ENCODE results near the gene TRIM15. TPM values are rescaled to one million over a fixed set of nuclear protein-coding genes. Genes with fewer than 3 reads are reported as not detected.
A peak's percentile ranks its signal among the peaks of the same experiment; 100 is the strongest.

TRIM15 gene
- total RNA-seq, 2 donors from 2014 or later, result 0.52 TPM; not detected in 1

- TF ChIP-seq POLR2A (IDR thresholded peaks at IDR 0.05), result no peak
- TF ChIP-seq, protein P1, sequence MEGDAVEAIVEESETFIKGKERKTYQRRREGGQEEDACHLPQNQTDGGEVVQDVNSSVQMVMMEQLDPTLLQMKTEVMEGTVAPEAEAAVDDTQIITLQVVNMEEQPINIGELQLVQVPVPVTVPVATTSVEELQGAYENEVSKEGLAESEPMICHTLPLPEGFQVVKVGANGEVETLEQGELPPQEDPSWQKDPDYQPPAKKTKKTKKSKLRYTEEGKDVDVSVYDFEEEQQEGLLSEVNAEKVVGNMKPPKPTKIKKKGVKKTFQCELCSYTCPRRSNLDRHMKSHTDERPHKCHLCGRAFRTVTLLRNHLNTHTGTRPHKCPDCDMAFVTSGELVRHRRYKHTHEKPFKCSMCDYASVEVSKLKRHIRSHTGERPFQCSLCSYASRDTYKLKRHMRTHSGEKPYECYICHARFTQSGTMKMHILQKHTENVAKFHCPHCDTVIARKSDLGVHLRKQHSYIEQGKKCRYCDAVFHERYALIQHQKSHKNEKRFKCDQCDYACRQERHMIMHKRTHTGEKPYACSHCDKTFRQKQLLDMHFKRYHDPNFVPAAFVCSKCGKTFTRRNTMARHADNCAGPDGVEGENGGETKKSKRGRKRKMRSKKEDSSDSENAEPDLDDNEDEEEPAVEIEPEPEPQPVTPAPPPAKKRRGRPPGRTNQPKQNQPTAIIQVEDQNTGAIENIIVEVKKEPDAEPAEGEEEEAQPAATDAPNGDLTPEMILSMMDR (IDR thresholded peaks at IDR 0.05), result no peak
- Histone ChIP-seq H3K27me3 (peaks cover 0 to 11% of the 10 kb centered on the region in 2 donors), H3K36me3 (replicated peaks in 1 of 2; ENCODE audit: insufficient read depth in 1 of 2, low read depth in 2 of 2) (no peaks in the 10 kb centered on the region), H3K9me3 (no peaks in the 10 kb centered on the region), H3K4me3 (no peak overlapping the region), H3K27ac (no peak overlapping the region), H3K4me1 (peaks cover 4% of the 10 kb centered on the region)
- intact Hi-C loops (cut with DNase I), result no loop called here
- ATAC-seq, result no peak
- 51 to 60% methylated on average over 6 of the region's 6 CpGs for WGBS, 2 donors
- DNase-seq, result no peak
These were observed 3.8 kb downstream of the TRIM15 start for GRCh38 chr6:30167101-30167500.

- no peak overlapping the region for H3K27ac ChIP-seq
- H3K4me1 ChIP-seq, result peaks cover 4% of the 10 kb centered on the region
- no peak for TF ChIP-seq POLR2A (IDR thresholded peaks at IDR 0.05)
- TF ChIP-seq, protein P1 (IDR thresholded peaks at IDR 0.05), result no peak
- DNase-seq, result no peak
- H3K4me3 ChIP-seq, result no peak overlapping the region
- H3K36me3 ChIP-seq (replicated peaks in 1 of 2; ENCODE audit: insufficient read depth in 1 of 2, low read depth in 2 of 2), result no peaks in the 10 kb centered on the region
- ATAC-seq, result no peak
- H3K27me3 ChIP-seq, result peaks cover 0 to 11% of the 10 kb centered on the region in 2 donors
- WGBS, 2 donors, result 26 to 30% methylated on average over 1 of the region's 1 CpG
- intact Hi-C loops (cut with DNase I), result no loop called here
- H3K9me3 ChIP-seq, result no peaks in the 10 kb centered on the region
These were observed 5.4 kb downstream of the TRIM15 start for GRCh38 chr6:30168741-30169140.

- intact Hi-C loops (cut with DNase I), result no loop called here
- TF ChIP-seq, protein P1 (IDR thresholded peaks at IDR 0.05), result peak; percentile 54 to 70 (median 67)
- no peak for TF ChIP-seq POLR2A (IDR thresholded peaks at IDR 0.05)
- H3K4me1 ChIP-seq, result peaks cover 4% of the 10 kb centered on the region
- H3K9me3 ChIP-seq, result no peaks in the 10 kb centered on the region
- peaks cover 0 to 11% of the 10 kb centered on the region in 2 donors for H3K27me3 ChIP-seq
- peak; percentile 83 for ATAC-seq
- H3K27ac ChIP-seq, result no peak overlapping the region
- 13 to 23% methylated on average over 7 of the region's 7 CpGs for WGBS, 2 donors
- no peaks in the 10 kb centered on the region for H3K36me3 ChIP-seq (replicated peaks in 1 of 2; ENCODE audit: insufficient read depth in 1 of 2, low read depth in 2 of 2)
- DNase-seq, result no peak
- H3K4me3 ChIP-seq, result no peak overlapping the region
These were observed 6.6 kb downstream of the TRIM15 start for GRCh38 chr6:30169658-30170614.

DNA sequence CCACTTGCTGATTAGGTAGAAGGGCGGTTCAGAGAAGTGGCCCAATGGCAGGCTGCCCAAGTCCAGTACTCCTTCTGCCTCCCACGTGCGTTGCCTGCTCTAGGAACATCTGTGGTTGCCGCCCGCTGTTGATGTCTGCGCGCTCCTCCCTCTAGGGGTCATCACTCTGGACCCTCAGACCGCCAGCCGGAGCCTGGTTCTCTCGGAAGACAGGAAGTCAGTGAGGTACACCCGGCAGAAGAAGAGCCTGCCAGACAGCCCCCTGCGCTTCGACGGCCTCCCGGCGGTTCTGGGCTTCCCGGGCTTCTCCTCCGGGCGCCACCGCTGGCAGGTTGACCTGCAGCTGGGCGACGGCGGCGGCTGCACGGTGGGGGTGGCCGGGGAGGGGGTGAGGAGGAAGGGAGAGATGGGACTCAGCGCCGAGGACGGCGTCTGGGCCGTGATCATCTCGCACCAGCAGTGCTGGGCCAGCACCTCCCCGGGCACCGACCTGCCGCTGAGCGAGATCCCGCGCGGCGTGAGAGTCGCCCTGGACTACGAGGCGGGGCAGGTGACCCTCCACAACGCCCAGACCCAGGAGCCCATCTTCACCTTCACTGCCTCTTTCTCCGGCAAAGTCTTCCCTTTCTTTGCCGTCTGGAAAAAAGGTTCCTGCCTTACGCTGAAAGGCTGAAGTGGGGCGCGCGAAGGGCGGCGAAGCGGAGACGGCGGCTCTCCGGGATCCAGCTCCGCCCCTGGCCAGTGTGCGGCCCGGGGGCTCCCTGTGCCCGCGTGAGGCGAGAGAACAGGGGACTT, 8.5 kb downstream of the TRIM15 start:
- 5% methylated on average over 19 to 62 of the region's 62 CpGs for WGBS, 2 donors
- intact Hi-C loops (cut with DNase I), result no loop called here
- TF ChIP-seq, protein P1 (IDR thresholded peaks at IDR 0.05), result no peak
- TF ChIP-seq POLR2A (IDR thresholded peaks at IDR 0.05), result no peak
- Histone ChIP-seq H3K27ac (no peak overlapping the region), H3K27me3 (peaks cover 0 to 11% of the 10 kb centered on the region in 2 donors), H3K4me1 (peaks cover 4% of the 10 kb centered on the region), H3K9me3 (no peaks in the 10 kb centered on the region), H3K36me3 (replicated peaks in 1 of 2; ENCODE audit: insufficient read depth in 1 of 2, low read depth in 2 of 2) (no peaks in the 10 kb centered on the region), H3K4me3 (no peak overlapping the region)
- DNase-seq, result no peak
- no peak for ATAC-seq
